GM10266 (cell line): ENCODE data around the gene DBH.

Experiments
- DNase-seq: peaks from one replicate; pipeline ENCODE4 v3.0.0; 2012; ENCODE audit errors: extremely low spot score
- CTCF ChIP-seq: IDR thresholded peaks from 2 replicates; pipeline ENCODE4 v1.5.1; 2012; ENCODE audit warnings: mild to moderate bottlenecking, low read depth; ENCODE audit not compliant: control insufficient read depth, insufficient read depth; ENCODE audit errors: missing control alignments

DBH gene

GRCh38 chr9:133599470-133600173 lies 36.5 kb upstream of the DBH start:
- no peak for TF ChIP-seq CTCF
- DNase-seq, result no peak

GRCh38 chr9:133600739-133601138 lies 35.4 kb upstream of the DBH start:
- TF ChIP-seq CTCF, result no peak
- no peak for DNase-seq

GRCh38 chr9:133601746-133602145 lies 34.4 kb upstream of the DBH start:
- DNase-seq, result no peak
- no peak for TF ChIP-seq CTCF

- DNase-seq, result no peak
- TF ChIP-seq CTCF, result no peak
Measured at GRCh38 chr9:133602277-133602676, 33.9 kb upstream of the DBH start.

GRCh38 chr9:133603135-133603927 lies 32.8 kb upstream of the DBH start:
- TF ChIP-seq CTCF, result no peak
- DNase-seq, result no peak

- DNase-seq, result no peak
- peak; percentile 23 for TF ChIP-seq CTCF
Measured at GRCh38 chr9:133604214-133604613, 31.9 kb upstream of the DBH start.

GRCh38 chr9:133604856-133605255 lies 31.3 kb upstream of the DBH start:
- no peak for TF ChIP-seq CTCF
- DNase-seq, result no peak
